Fibroblast of lung (primary cell): ENCODE results near the gene EYA2. TPM values are rescaled to one million over a fixed set of nuclear protein-coding genes. Genes with fewer than 3 reads are reported as not detected.

Experiments
- DNase-seq, 2 donors: peaks; one replicate each; pipeline versions ENCODE4 v3.0.0 to v3.0.0-alpha.2; 2010; ENCODE audit warnings: low read depth in 2 of 2
- H2AFZ ChIP-seq: 2 replicates; pipeline ENCODE4 v1.5.1; 2012; ENCODE audit warnings: low read length, control low read depth, inconsistent platforms
- H3K27ac ChIP-seq: 2 replicates; pipeline ENCODE4 v1.5.1; 2011; ENCODE audit warnings: low read length, control low read depth; ENCODE audit not compliant: insufficient read depth
- H3K27me3 ChIP-seq: 2 replicates; pipeline ENCODE4 v1.5.1; 2011; ENCODE audit warnings: mild to moderate bottlenecking, low read length; ENCODE audit not compliant: control insufficient read depth, insufficient read depth
- H3K36me3 ChIP-seq: 2 replicates; pipeline ENCODE4 v1.5.1; 2011; ENCODE audit warnings: low read length; ENCODE audit not compliant: control insufficient read depth, insufficient read depth
- H3K4me1 ChIP-seq: 2 replicates; pipeline ENCODE4 v1.5.1; 2011; ENCODE audit warnings: low read length; ENCODE audit not compliant: control insufficient read depth, insufficient read depth; ENCODE audit errors: extremely low read depth
- H3K4me2 ChIP-seq: 2 replicates; pipeline ENCODE4 v1.5.1; 2011; ENCODE audit warnings: low read length, control low read depth; ENCODE audit not compliant: insufficient read depth; ENCODE audit errors: extremely low read depth
- H3K4me3 ChIP-seq, 4 experiments: fragments of 200-600 bp in 1 of 4; sonication (generic) in 1 of 4; replicated peaks in 1 of 4; 2 replicates each; pipeline ENCODE4 v1.5.1; 2011 to 2016; ENCODE audit warnings: low read length in 4 of 4, low read depth in 3 of 4, mild to moderate bottlenecking in 3 of 4, control low read depth in 2 of 4, inconsistent platforms in 1 of 4, mixed read lengths in 1 of 4; ENCODE audit not compliant: insufficient read depth in 1 of 4; ENCODE audit errors: control extremely low read depth in 1 of 4
- H3K79me2 ChIP-seq: 2 replicates; pipeline ENCODE4 v1.5.1; 2012; ENCODE audit warnings: mild to moderate bottlenecking, low read length, inconsistent platforms; ENCODE audit not compliant: control insufficient read depth, insufficient read depth
- H3K9ac ChIP-seq: 2 replicates; pipeline ENCODE4 v1.5.1; 2011; ENCODE audit warnings: mild to moderate bottlenecking, low read length, control low read depth; ENCODE audit not compliant: insufficient read depth
- H3K9me3 ChIP-seq: 2 replicates; pipeline ENCODE4 v1.5.1; 2012; ENCODE audit warnings: low read depth, low read length; ENCODE audit not compliant: control insufficient read depth, insufficient read depth
- H4K20me1 ChIP-seq: 2 replicates; pipeline ENCODE4 v1.5.1; 2011; ENCODE audit warnings: low read length; ENCODE audit not compliant: control insufficient read depth, insufficient read depth; ENCODE audit errors: extremely low read depth
- EZH2 ChIP-seq: IDR thresholded peaks from 2 replicates; pipeline ENCODE4 v1.5.1; 2012; ENCODE audit warnings: low read length, control low read depth, mild to moderate bottlenecking; ENCODE audit errors: missing control alignments
- polyA plus RNA-seq, 2 donors: library from polyadenylated mRNA; depleted of rRNA in 1 of 2; stranded (reverse) in 1 of 2; unstranded in 1 of 2; fragments of >200 nt; gene quantifications; 2 replicates each; pipeline ENCODE4 v1.2.1, GENCODE V29; 2011 to 2012; ENCODE audit warnings: missing spikeins in 1 of 2
- total RNA-seq: library from RNA; depleted of rRNA; stranded (reverse); fragments of >200 nt; gene quantifications from 2 replicates; pipeline ENCODE4 v1.2.1, GENCODE V29; 2014
- TF ChIP-seq, protein P1 (sequence below), 2 donors: IDR thresholded peaks in 1 of 2; conservative IDR thresholded peaks in 1 of 2; 1 replicate in 1 of 2; 2 replicates in 1 of 2; pipeline ENCODE4 v1.5.1; 2011 to 2012; ENCODE audit warnings: low read length in 2 of 2, control low read depth in 1 of 2, inconsistent platforms in 1 of 2, low read depth in 1 of 2, mild to moderate bottlenecking in 1 of 2

EYA2 gene
- total and polyA plus RNA-seq, 2 donors (not counting 1 experiment from before 2014, with no cell fraction given) = 0.37 to 1.7 TPM

DNA sequence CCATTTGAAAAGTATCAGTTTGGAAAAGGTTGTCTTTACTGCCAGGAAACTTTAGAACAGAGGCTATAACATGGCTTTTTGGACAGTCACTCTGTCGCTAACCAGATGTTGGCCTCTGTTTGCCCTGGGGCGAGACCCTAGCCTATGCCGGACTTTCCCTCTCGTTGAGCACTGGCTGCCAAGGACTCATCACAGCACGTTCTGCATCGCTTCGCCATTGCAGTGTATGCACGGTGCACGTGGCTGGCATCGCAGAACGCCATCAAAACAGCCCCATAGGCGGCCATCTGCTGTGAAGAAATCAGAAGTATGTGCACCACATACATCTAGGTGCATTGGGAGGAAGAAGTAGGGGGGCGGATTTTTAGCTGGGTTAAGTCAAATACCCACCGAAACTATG, 156.4 kb downstream of the EYA2 start:
- no peak for DNase-seq
- Histone ChIP-seq H3K27me3 (no peaks in the 10 kb centered on the region), H3K9ac (no peak overlapping the region), H3K9me3 (no peaks in the 10 kb centered on the region), H4K20me1 (no peaks in the 10 kb centered on the region), H3K4me2 (no peak overlapping the region), H3K79me2 (no peaks in the 10 kb centered on the region), H3K4me3 (no peak overlapping the region), H2AFZ (no peak overlapping the region), H3K36me3 (no peaks in the 10 kb centered on the region), H3K27ac (no peak overlapping the region), H3K4me1 (no peaks in the 10 kb centered on the region)
- TF ChIP-seq, protein P1, sequence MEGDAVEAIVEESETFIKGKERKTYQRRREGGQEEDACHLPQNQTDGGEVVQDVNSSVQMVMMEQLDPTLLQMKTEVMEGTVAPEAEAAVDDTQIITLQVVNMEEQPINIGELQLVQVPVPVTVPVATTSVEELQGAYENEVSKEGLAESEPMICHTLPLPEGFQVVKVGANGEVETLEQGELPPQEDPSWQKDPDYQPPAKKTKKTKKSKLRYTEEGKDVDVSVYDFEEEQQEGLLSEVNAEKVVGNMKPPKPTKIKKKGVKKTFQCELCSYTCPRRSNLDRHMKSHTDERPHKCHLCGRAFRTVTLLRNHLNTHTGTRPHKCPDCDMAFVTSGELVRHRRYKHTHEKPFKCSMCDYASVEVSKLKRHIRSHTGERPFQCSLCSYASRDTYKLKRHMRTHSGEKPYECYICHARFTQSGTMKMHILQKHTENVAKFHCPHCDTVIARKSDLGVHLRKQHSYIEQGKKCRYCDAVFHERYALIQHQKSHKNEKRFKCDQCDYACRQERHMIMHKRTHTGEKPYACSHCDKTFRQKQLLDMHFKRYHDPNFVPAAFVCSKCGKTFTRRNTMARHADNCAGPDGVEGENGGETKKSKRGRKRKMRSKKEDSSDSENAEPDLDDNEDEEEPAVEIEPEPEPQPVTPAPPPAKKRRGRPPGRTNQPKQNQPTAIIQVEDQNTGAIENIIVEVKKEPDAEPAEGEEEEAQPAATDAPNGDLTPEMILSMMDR (conservative IDR thresholded peaks at IDR 0.05 in 1 of 2, IDR thresholded peaks at IDR 0.05 in 1 of 2; ENCODE audit: low read depth in 1 of 2, low read length in 2 of 2) = no peak
- TF ChIP-seq EZH2 = no peak

GRCh38 chr20:47051936-47052526, 157.4 kb downstream of the EYA2 start:
- no peak for DNase-seq
- no peak overlapping the region for H3K9ac ChIP-seq
- no peak overlapping the region for H3K27ac ChIP-seq
- no peaks in the 10 kb centered on the region for H3K9me3 ChIP-seq
- H2AFZ ChIP-seq = no peak overlapping the region
- H3K4me2 ChIP-seq = no peak overlapping the region
- H3K27me3 ChIP-seq = no peaks in the 10 kb centered on the region
- no peaks in the 10 kb centered on the region for H3K79me2 ChIP-seq
- no peak overlapping the region for H3K4me3 ChIP-seq
- no peaks in the 10 kb centered on the region for H3K36me3 ChIP-seq
- TF ChIP-seq, protein P1 (conservative IDR thresholded peaks at IDR 0.05 in 1 of 2, IDR thresholded peaks at IDR 0.05 in 1 of 2; ENCODE audit: low read depth in 1 of 2, low read length in 2 of 2) = no peak
- TF ChIP-seq EZH2 = no peak
- H4K20me1 ChIP-seq = no peaks in the 10 kb centered on the region
- H3K4me1 ChIP-seq = no peaks in the 10 kb centered on the region

DNA sequence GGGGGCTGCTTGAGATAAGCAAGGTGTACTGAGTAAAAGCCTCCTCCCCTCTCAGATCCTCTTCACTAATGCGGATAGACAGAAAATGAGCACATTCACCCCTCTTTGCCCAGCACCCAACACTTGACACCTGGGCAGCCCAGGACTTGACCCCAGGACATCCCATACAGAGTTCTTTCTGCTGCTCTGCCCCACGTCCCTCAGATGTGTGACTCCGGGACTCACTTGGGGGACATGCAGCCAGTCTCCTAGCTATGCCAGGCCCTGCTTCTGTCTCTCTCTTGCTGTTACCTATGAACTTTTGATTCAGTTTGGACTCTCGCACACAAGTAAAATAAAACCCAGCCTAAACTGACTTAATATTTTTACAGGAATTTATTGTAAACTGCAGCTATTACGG, 159.9 kb downstream of the EYA2 start:
- Histone ChIP-seq H3K27ac (no peak overlapping the region), H3K9me3 (no peaks in the 10 kb centered on the region), H3K79me2 (no peaks in the 10 kb centered on the region), H3K4me1 (no peaks in the 10 kb centered on the region), H3K9ac (no peak overlapping the region), H3K36me3 (no peaks in the 10 kb centered on the region), H3K4me3 (no peak overlapping the region), H3K27me3 (no peaks in the 10 kb centered on the region), H4K20me1 (no peaks in the 10 kb centered on the region), H2AFZ (no peak overlapping the region), H3K4me2 (no peak overlapping the region)
- TF ChIP-seq, protein P1 (conservative IDR thresholded peaks at IDR 0.05 in 1 of 2, IDR thresholded peaks at IDR 0.05 in 1 of 2; ENCODE audit: low read depth in 1 of 2, low read length in 2 of 2) = no peak
- TF ChIP-seq EZH2 = no peak
- no peak for DNase-seq
